NT2/D1 (cell line): ENCODE results near the gene GGT7.

Experiments
- SUZ12 ChIP-seq: IDR thresholded peaks from 2 replicates; pipeline ENCODE4 v1.6.1; 2011; ENCODE audit not compliant: insufficient read length, insufficient read depth; ENCODE audit errors: extremely low read depth
- YY1 ChIP-seq: IDR thresholded peaks from 2 replicates; pipeline ENCODE4 v1.6.1; 2011; ENCODE audit not compliant: insufficient read length, insufficient read depth
- ZNF274 ChIP-seq: IDR thresholded peaks from 2 replicates; pipeline ENCODE4 v1.6.1; 2011; ENCODE audit warnings: mild to moderate bottlenecking, low read depth, low read length

DNA sequence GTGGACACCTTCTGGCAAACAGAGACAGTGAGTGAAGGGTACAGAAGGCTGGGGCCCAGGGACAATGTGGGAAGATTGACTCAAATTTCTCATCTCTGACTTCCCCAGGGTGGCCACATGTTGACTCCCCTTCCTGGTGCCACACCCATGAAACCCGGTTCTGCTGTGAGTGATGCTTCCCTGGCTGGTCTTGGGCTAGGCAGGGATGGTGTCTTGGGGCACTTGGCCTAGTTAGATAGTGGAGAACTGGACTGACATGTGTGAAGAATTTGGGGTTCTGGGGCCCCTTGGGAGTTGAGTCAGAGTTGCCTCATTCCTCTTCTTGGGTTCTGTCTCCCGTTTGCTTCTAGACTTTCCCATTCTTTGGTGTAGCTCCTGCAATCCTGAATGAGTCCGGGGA, 48.8 kb upstream of the GGT7 start:
- TF ChIP-seq ZNF274, result no peak
- TF ChIP-seq YY1, result no peak
- TF ChIP-seq SUZ12, result no peak
